ENCODE results near the gene ERC2. TPM values are rescaled to one million over a fixed set of nuclear protein-coding genes. Genes with fewer than 3 reads are reported as not detected.

Gene ERC2
- total RNA-seq, 3 donors from 2014 or later, result 0.64 to 7.3 (median 1.3) TPM

DNA sequence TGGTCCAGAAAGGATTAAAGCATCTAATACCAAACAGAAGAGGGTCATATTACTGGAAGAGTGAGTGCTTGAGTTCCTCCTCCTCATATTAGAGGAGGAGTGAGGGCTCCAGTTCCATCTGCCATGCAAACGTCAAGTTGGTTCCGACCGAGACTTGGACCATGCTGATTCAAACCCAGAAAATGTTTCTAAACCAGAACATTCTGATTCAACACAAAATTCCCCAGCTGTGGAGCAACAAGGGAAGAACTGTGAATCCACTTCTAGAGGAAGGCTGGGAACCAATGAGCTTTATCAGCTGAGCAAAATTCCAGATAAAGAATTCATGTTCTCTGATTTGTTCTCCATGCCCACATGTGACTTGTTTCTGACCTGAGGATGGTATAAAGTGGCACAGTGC is 845.5 kb downstream of the ERC2 start:
- no peaks in the 10 kb centered on the region for H3K27me3 ChIP-seq
- intact Hi-C loops (cut with DNase I; ENCODE audit: low total_unique reads), result no loop called here
- H3K4me3 ChIP-seq, result no peak overlapping the region
- no peaks in the 10 kb centered on the region for H3K36me3 ChIP-seq
- no peak for DNase-seq (ENCODE audit: low spot score in 2 of 2)
- TF ChIP-seq CTCF (IDR thresholded peaks at IDR 0.05) (no peak), POLR2A (IDR thresholded peaks at IDR 0.05) (no peak), POLR2AphosphoS5 (IDR thresholded peaks at IDR 0.05) (no peak)
- no peak overlapping the region for H3K27ac ChIP-seq
- no peaks in the 10 kb centered on the region for H3K4me1 ChIP-seq
- H3K9me3 ChIP-seq, result no peaks in the 10 kb centered on the region

DNA sequence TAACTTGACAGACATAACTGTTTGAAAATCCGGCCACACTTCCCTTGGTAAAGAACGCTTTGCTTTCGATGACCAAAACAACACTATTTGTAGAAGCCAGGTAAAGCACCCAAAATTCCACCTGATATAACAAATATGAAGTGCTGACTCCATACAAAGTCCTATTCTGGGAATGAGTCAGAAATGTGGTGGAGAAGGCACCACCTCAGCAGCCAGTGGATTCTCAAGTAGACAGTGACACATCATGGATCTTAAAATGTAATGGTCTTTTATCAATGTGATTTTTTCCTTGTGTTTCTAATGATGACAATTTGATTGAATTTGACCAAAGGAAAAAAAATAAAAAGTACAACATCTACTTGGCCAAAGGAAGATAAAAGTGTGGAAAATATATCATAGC is 846.2 kb downstream of the ERC2 start:
- intact Hi-C loops (cut with DNase I; ENCODE audit: low total_unique reads), result no loop called here
- no peak overlapping the region for H3K27ac ChIP-seq
- TF ChIP-seq CTCF (IDR thresholded peaks at IDR 0.05) (no peak), POLR2AphosphoS5 (IDR thresholded peaks at IDR 0.05) (no peak), POLR2A (IDR thresholded peaks at IDR 0.05) (no peak)
- no peak for DNase-seq (ENCODE audit: low spot score in 2 of 2)
- no peaks in the 10 kb centered on the region for H3K9me3 ChIP-seq
- H3K4me3 ChIP-seq, result no peak overlapping the region
- H3K36me3 ChIP-seq, result no peaks in the 10 kb centered on the region
- H3K27me3 ChIP-seq, result no peaks in the 10 kb centered on the region
- no peaks in the 10 kb centered on the region for H3K4me1 ChIP-seq

GRCh38 chr3:55621648-55622047 is 846.6 kb downstream of the ERC2 start:
- no peak overlapping the region for H3K4me3 ChIP-seq
- no peaks in the 10 kb centered on the region for H3K9me3 ChIP-seq
- intact Hi-C loops (cut with DNase I; ENCODE audit: low total_unique reads), result no loop called here
- no peak for TF ChIP-seq CTCF (IDR thresholded peaks at IDR 0.05)
- TF ChIP-seq POLR2A (IDR thresholded peaks at IDR 0.05), result no peak
- no peak for TF ChIP-seq POLR2AphosphoS5 (IDR thresholded peaks at IDR 0.05)
- DNase-seq (ENCODE audit: low spot score in 2 of 2), result no peak
- H3K27ac ChIP-seq, result no peak overlapping the region
- no peaks in the 10 kb centered on the region for H3K4me1 ChIP-seq
- no peaks in the 10 kb centered on the region for H3K36me3 ChIP-seq
- no peaks in the 10 kb centered on the region for H3K27me3 ChIP-seq

GRCh38 chr3:55621026-55621422 is 847.2 kb downstream of the ERC2 start:
- no peak for DNase-seq (ENCODE audit: low spot score in 2 of 2)
- H3K36me3 ChIP-seq, result no peaks in the 10 kb centered on the region
- no peak overlapping the region for H3K4me3 ChIP-seq
- TF ChIP-seq CTCF (IDR thresholded peaks at IDR 0.05), result no peak
- TF ChIP-seq POLR2A (IDR thresholded peaks at IDR 0.05), result no peak
- TF ChIP-seq POLR2AphosphoS5 (IDR thresholded peaks at IDR 0.05), result no peak
- H3K27me3 ChIP-seq, result no peaks in the 10 kb centered on the region
- H3K9me3 ChIP-seq, result no peaks in the 10 kb centered on the region
- H3K27ac ChIP-seq, result no peak overlapping the region
- H3K4me1 ChIP-seq, result no peaks in the 10 kb centered on the region
- intact Hi-C loops (cut with DNase I; ENCODE audit: low total_unique reads), result no loop called here

DNA sequence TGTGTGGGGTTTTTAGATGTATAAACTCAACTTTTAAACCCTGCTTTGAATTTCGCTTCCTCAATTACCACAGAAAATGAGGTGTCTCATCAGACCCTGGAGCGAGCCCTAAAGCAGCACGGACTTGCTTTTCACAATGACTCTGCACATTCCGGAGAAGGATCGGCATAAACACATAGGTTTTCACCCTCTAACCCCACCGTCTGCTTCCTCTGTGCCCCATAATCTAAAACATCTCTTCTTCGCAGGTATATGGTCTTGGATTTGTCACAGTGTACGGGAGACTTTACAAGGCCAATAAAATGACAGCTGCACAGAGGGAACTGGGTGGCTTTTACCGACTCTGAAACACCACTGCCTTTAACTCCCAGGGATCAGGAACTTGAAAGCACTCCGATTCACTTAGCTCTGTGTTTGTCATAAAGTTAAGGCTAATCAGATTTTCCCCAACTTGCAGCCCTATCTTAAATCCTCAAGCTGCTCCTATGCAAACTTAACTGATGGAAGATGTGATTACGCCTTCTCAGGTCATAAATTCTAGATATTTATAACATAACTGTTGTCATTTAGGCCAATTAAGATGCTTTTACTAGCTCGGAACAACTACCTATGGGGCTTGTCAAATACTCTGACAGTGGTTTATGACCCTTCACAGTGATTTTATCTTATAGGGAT is 847.8 kb downstream of the ERC2 start:
- H3K36me3 ChIP-seq, result no peaks in the 10 kb centered on the region
- H3K27me3 ChIP-seq, result no peaks in the 10 kb centered on the region
- H3K9me3 ChIP-seq, result no peaks in the 10 kb centered on the region
- H3K4me3 ChIP-seq, result no peak overlapping the region
- H3K27ac ChIP-seq, result no peak overlapping the region
- TF ChIP-seq POLR2AphosphoS5 (IDR thresholded peaks at IDR 0.05) (no peak), POLR2A (IDR thresholded peaks at IDR 0.05) (no peak), CTCF (IDR thresholded peaks at IDR 0.05) (no peak)
- H3K4me1 ChIP-seq, result no peaks in the 10 kb centered on the region
- DNase-seq (ENCODE audit: low spot score in 2 of 2), result no peak
- intact Hi-C loops (cut with DNase I; ENCODE audit: low total_unique reads), result no loop called here

Data from breast epithelium (tissue), 4 donors.